Activated naive CD4-positive, alpha-beta T cell treated with anti-CD3 and anti-CD28 coated beads for 36 hours (primary cell): Measurements from ENCODE around the gene CRTAP. TPM values are rescaled to one million over a fixed set of nuclear protein-coding genes. Genes with fewer than 3 reads are reported as not detected.
"Not testable (repeated sequence)": the region's sequence is repeated elsewhere in the genome, so short reads cannot be mapped to it uniquely, and the experiment has no call there.

Source experiments
- CTCF ChIA-PET: fragments of 350-600 bp; sonication (Branson Sonifier 250); formaldehyde crosslinking; loops from one replicate; lab custom pipeline; 2021; ENCODE audit warnings: antibody characterized with exemption; lab: Charles Lee
- DNase-seq: peaks from one replicate; pipeline ENCODE4 v3.0.0-alpha.2; 2020
- H3K27ac Mint-ChIP-seq: one replicate; pipeline ENCODE4 v1.8.0; 2021; ENCODE audit warnings: mild to moderate bottlenecking, mixed read lengths
- H3K27me3 Mint-ChIP-seq: one replicate; pipeline ENCODE4 v1.8.0; 2021; ENCODE audit warnings: low read depth, mixed read lengths
- H3K36me3 Mint-ChIP-seq: one replicate; pipeline ENCODE4 v1.8.0; 2021; ENCODE audit warnings: low read depth, mixed read lengths
- H3K4me1 Mint-ChIP-seq: one replicate; pipeline ENCODE4 v1.8.0; 2021; ENCODE audit warnings: low read depth, mixed read lengths
- H3K4me3 Mint-ChIP-seq: one replicate; pipeline ENCODE4 v1.8.0; 2021; ENCODE audit warnings: mild to moderate bottlenecking, moderate library complexity, mixed read lengths
- H3K9me3 Mint-ChIP-seq: one replicate; pipeline ENCODE4 v1.8.0; 2021; ENCODE audit warnings: mixed read lengths
- intact Hi-C: fragments of 100-400 bp; cut with micrococcal nuclease; formaldehyde crosslinking; loops from one replicate; pipeline ENCODE4 v1.15.1; 2023
- total RNA-seq, 2 experiments: library from RNA; stranded (reverse); gene quantifications; one replicate each; pipeline ENCODE4 v1.2.3, GENCODE V29; 2021

Gene CRTAP
- total RNA-seq, 2 experiments from 2014 or later, result 48.1 to 51.1 TPM

GRCh38 chr3:33144433-33144832 is 30.6 kb downstream of the CRTAP start:
- DNase-seq, result peak; percentile 42
- intact Hi-C loops, result no loop called here
- Mint-ChIP-seq H3K4me1 (no peaks in the 10 kb centered on the region), H3K9me3 (no peaks in the 10 kb centered on the region), H3K27ac (no peak overlapping the region), H3K27me3 (no peaks in the 10 kb centered on the region), H3K4me3 (no peak overlapping the region), H3K36me3 (peaks cover 9% of the 10 kb centered on the region)
- CTCF ChIA-PET, result interaction anchor here (0.7 to 1.8 kb wide), 4 partner anchors 10 to 229 kb away, joined by 3 to 8 read pairs (median 4); no protein-coding TSS in a partner anchor

GRCh38 chr3:33145221-33145900 is 31.5 kb downstream of the CRTAP start:
- Mint-ChIP-seq H3K4me1 (no peaks in the 10 kb centered on the region), H3K27me3 (no peaks in the 10 kb centered on the region), H3K9me3 (no peaks in the 10 kb centered on the region), H3K4me3 (no peak overlapping the region), H3K27ac (no peak overlapping the region), H3K36me3 (peaks cover 9% of the 10 kb centered on the region)
- intact Hi-C loops, result no loop called here
- DNase-seq, result no peak
- CTCF ChIA-PET, result interaction anchor here (0.6 to 1.8 kb wide), 4 partner anchors 14 to 541 kb away, joined by 4 to 8 read pairs (median 4); no protein-coding TSS in a partner anchor

- Mint-ChIP-seq H3K4me3 (no peak overlapping the region), H3K27ac (no peak overlapping the region), H3K9me3 (no peaks in the 10 kb centered on the region), H3K36me3 (peaks cover 9% of the 10 kb centered on the region), H3K27me3 (no peaks in the 10 kb centered on the region), H3K4me1 (no peaks in the 10 kb centered on the region)
- CTCF ChIA-PET, result interaction anchor here (0.6 to 1.0 kb wide), 2 partner anchors 15 to 540 kb away, joined by 4 to 5 read pairs; no protein-coding TSS in a partner anchor
- intact Hi-C loops, result no loop called here
- no peak for DNase-seq
Observed at GRCh38 chr3:33145901-33146580, 32.2 kb downstream of the CRTAP start.

GRCh38 chr3:33146791-33147445 is 33.1 kb downstream of the CRTAP start:
- Mint-ChIP-seq H3K4me3 (no peak overlapping the region), H3K36me3 (peaks cover 7% of the 10 kb centered on the region), H3K9me3 (no peaks in the 10 kb centered on the region), H3K4me1 (no peaks in the 10 kb centered on the region), H3K27ac (no peak overlapping the region), H3K27me3 (peaks cover 2% of the 10 kb centered on the region)
- DNase-seq, result no peak
- CTCF ChIA-PET, result interaction anchor here (1.1 to 3.0 kb wide), 4 partner anchors 8 to 226 kb away, joined by 3 to 19 read pairs (median 6); no protein-coding TSS in a partner anchor
- intact Hi-C loops, result no loop called here

GRCh38 chr3:33149342-33149741 is 35.5 kb downstream of the CRTAP start:
- intact Hi-C loops, result no loop called here
- Mint-ChIP-seq H3K4me3 (no peak overlapping the region), H3K27ac (no peak overlapping the region), H3K36me3 (no peaks in the 10 kb centered on the region), H3K9me3 (no peaks in the 10 kb centered on the region), H3K27me3 (peaks cover 10% of the 10 kb centered on the region), H3K4me1 (no peaks in the 10 kb centered on the region)
- DNase-seq, result no peak
- CTCF ChIA-PET, result interaction anchor here (3.0 kb wide), 1 partner anchor 18 kb away, joined by 19 read pairs; no protein-coding TSS in a partner anchor

- no peaks in the 10 kb centered on the region for H3K9me3 Mint-ChIP-seq
- DNase-seq, result no peak
- H3K27me3 Mint-ChIP-seq, result peaks cover 15% of the 10 kb centered on the region
- no peak overlapping the region for H3K27ac Mint-ChIP-seq
- H3K4me1 Mint-ChIP-seq, result no peaks in the 10 kb centered on the region
- CTCF ChIA-PET, result interaction anchor here (1.8 kb wide), 1 partner anchor 220 kb away, joined by 4 read pairs; no protein-coding TSS in a partner anchor
- H3K36me3 Mint-ChIP-seq, result no peaks in the 10 kb centered on the region
- H3K4me3 Mint-ChIP-seq, result no peak overlapping the region
- intact Hi-C loops, result no loop called here
Observed at GRCh38 chr3:33152363-33153360, 38.8 kb downstream of the CRTAP start.

GRCh38 chr3:33153782-33154181 is 40.0 kb downstream of the CRTAP start:
- CTCF ChIA-PET, result interaction anchor here (1.8 kb wide), 1 partner anchor 22 kb away, joined by 7 read pairs; no protein-coding TSS in a partner anchor
- Mint-ChIP-seq H3K27ac (no peak overlapping the region), H3K4me1 (no peaks in the 10 kb centered on the region), H3K27me3 (peaks cover 20% of the 10 kb centered on the region), H3K4me3 (no peak overlapping the region), H3K36me3 (no peaks in the 10 kb centered on the region), H3K9me3 (no peaks in the 10 kb centered on the region)
- intact Hi-C loops, result no loop called here
- no peak for DNase-seq

- H3K4me3 Mint-ChIP-seq, result no peak overlapping the region
- CTCF ChIA-PET, result no interaction called here
- no peaks in the 10 kb centered on the region for H3K9me3 Mint-ChIP-seq
- DNase-seq, result no peak
- intact Hi-C loops, result no loop called here
- H3K4me1 Mint-ChIP-seq, result no peaks in the 10 kb centered on the region
- no peaks in the 10 kb centered on the region for H3K36me3 Mint-ChIP-seq
- H3K27me3 Mint-ChIP-seq, result peaks cover 29% of the 10 kb centered on the region
- H3K27ac Mint-ChIP-seq, result no peak overlapping the region
Observed at GRCh38 chr3:33155301-33155700, 41.5 kb downstream of the CRTAP start.

GRCh38 chr3:33159234-33159633 is 45.4 kb downstream of the CRTAP start:
- Mint-ChIP-seq H3K4me1 (peaks cover 1% of the 10 kb centered on the region), H3K36me3 (no peaks in the 10 kb centered on the region)
- CTCF ChIA-PET, result interaction anchor here (1.7 kb wide), 1 partner anchor 28 kb away, joined by 4 read pairs; no protein-coding TSS in a partner anchor

GRCh38 chr3:33159981-33160380 is 46.2 kb downstream of the CRTAP start:
- H3K4me1 Mint-ChIP-seq, result peaks cover 1% of the 10 kb centered on the region
- no peak overlapping the region for H3K4me3 Mint-ChIP-seq
- H3K27ac Mint-ChIP-seq, result no peak overlapping the region
- intact Hi-C loops, result no loop called here
- no peaks in the 10 kb centered on the region for H3K36me3 Mint-ChIP-seq
- H3K9me3 Mint-ChIP-seq, result no peaks in the 10 kb centered on the region
- CTCF ChIA-PET, result interaction anchor here (1.7 kb wide), 1 partner anchor 29 kb away, joined by 4 read pairs; no protein-coding TSS in a partner anchor
- DNase-seq, result no peak
- H3K27me3 Mint-ChIP-seq, result peaks cover 21% of the 10 kb centered on the region

More at GRCh38 chr3:33159234-33159633, 45.4 kb downstream of the CRTAP start:
- H3K4me3 Mint-ChIP-seq, result no peak overlapping the region
- no peaks in the 10 kb centered on the region for H3K9me3 Mint-ChIP-seq
- no peak overlapping the region for H3K27ac Mint-ChIP-seq
- H3K27me3 Mint-ChIP-seq, result peaks cover 22% of the 10 kb centered on the region
- intact Hi-C loops, result no loop called here
- no peak for DNase-seq

- not testable (repeated sequence) for H3K27ac Mint-ChIP-seq, H3K9me3 Mint-ChIP-seq
Observed at GRCh38 chr3:33162621-33163020, 48.8 kb downstream of the CRTAP start.

More at GRCh38 chr3:33162621-33163020, 48.8 kb downstream of the CRTAP start:
- CTCF ChIA-PET, intact Hi-C loops, H3K4me1 Mint-ChIP-seq, DNase-seq, H3K4me3 Mint-ChIP-seq, H3K36me3 Mint-ChIP-seq: not testable (repeated sequence)
- H3K27me3 Mint-ChIP-seq, result peaks cover 17% of the 10 kb centered on the region
